HepG2 (cell line): ENCODE results near the gene DCTN3. TPM values are rescaled to one million over a fixed set of nuclear protein-coding genes. Genes with fewer than 3 reads are reported as not detected.

ENCODE experiments used
- AGO1 ChIP-seq: fragments of 200-400 bp; formaldehyde crosslinking; IDR thresholded peaks from 2 replicates; pipeline ENCODE4 v1.6.1; 2017; ENCODE audit warnings: mild to moderate bottlenecking, low read depth, low read length, moderate library complexity; ENCODE audit not compliant: poor library complexity, severe bottlenecking
- ARID2 ChIP-seq: sonication (generic); formaldehyde crosslinking; IDR thresholded peaks from 2 replicates; pipeline ENCODE4 v1.8.1; 2022; ENCODE audit warnings: mild to moderate bottlenecking, missing genetic modification reagents, borderline replicate concordance
- ASH2L ChIP-seq: fragments of 300-600, 200-600 bp; sonication (generic); IDR thresholded peaks from 2 replicates; pipeline ENCODE4 v1.7.0; 2017; ENCODE audit warnings: low read depth, mild to moderate bottlenecking, moderate library complexity, mixed read lengths, low read length; ENCODE audit not compliant: insufficient read length
- BCL3 ChIP-seq: sonication (generic); formaldehyde crosslinking; IDR thresholded peaks from 2 replicates; pipeline ENCODE4 v1.5.1; 2020; ENCODE audit warnings: mild to moderate bottlenecking, missing genetic modification reagents, moderate library complexity
- FOXA3 ChIP-seq: IDR thresholded peaks from 2 replicates; pipeline ENCODE4 v1.6.1; 2016; ENCODE audit warnings: missing genetic modification reagents, missing compliant biosample characterization
- FOXK2 ChIP-seq: fragments of 450-650 bp; IDR thresholded peaks from 2 replicates; pipeline ENCODE4 v1.6.1; 2016
- GLMP ChIP-seq: sonication (generic); formaldehyde crosslinking; IDR thresholded peaks from 2 replicates; pipeline ENCODE4 v1.9.0; 2021; ENCODE audit warnings: missing genetic modification reagents, mild to moderate bottlenecking, borderline replicate concordance
- GMEB1 ChIP-seq: sonication (generic); formaldehyde crosslinking; IDR thresholded peaks from 2 replicates; pipeline ENCODE4 v1.5.1; 2020; ENCODE audit warnings: missing genetic modification reagents, mild to moderate bottlenecking, borderline replicate concordance
- KAT7 ChIP-seq: IDR thresholded peaks from 2 replicates; pipeline ENCODE4 v1.6.1; 2018; ENCODE audit warnings: borderline replicate concordance, missing compliant biosample characterization
- KDM6A ChIP-seq: IDR thresholded peaks from 2 replicates; pipeline ENCODE4 v1.6.1; 2016; ENCODE audit warnings: low read depth
- KLF16 ChIP-seq, 2 experiments: sonication (generic) in 1 of 2; formaldehyde crosslinking in 1 of 2; IDR thresholded peaks; 2 replicates each; pipeline versions ENCODE4 v1.6.1 to v1.8.0; 2016 to 2023; ENCODE audit warnings: missing genetic modification reagents in 2 of 2, missing compliant biosample characterization in 1 of 2
- MAF1 ChIP-seq: sonication (generic); formaldehyde crosslinking; IDR thresholded peaks from 2 replicates; pipeline ENCODE4 v1.5.0; 2020; ENCODE audit warnings: missing genetic modification reagents, borderline replicate concordance
- NFE2L1 ChIP-seq: sonication (generic); formaldehyde crosslinking; IDR thresholded peaks from 2 replicates; pipeline ENCODE4 v1.4.0; 2020; ENCODE audit warnings: missing genetic modification reagents, mild to moderate bottlenecking, borderline replicate concordance
- PHF5A ChIP-seq: IDR thresholded peaks from one replicate; pipeline ENCODE4 v1.6.1; 2018; ENCODE audit warnings: low read depth, missing genetic modification reagents; ENCODE audit not compliant: unreplicated experiment
- PITX1 ChIP-seq: sonication (generic); formaldehyde crosslinking; IDR thresholded peaks from 2 replicates; pipeline ENCODE4 v1.5.1; 2020; ENCODE audit warnings: mild to moderate bottlenecking, missing genetic modification reagents
- ZMYM3 ChIP-seq: sonication (generic); formaldehyde crosslinking; IDR thresholded peaks from 2 replicates; pipeline ENCODE4 v1.5.1; 2020; ENCODE audit warnings: mild to moderate bottlenecking, missing genetic modification reagents
- ZNF18 ChIP-seq: sonication (generic); formaldehyde crosslinking; IDR thresholded peaks from 2 replicates; pipeline ENCODE4 v1.8.0; 2022; ENCODE audit warnings: mild to moderate bottlenecking, missing genetic modification reagents; ENCODE audit not compliant: insufficient replicate concordance
- ZNF550 ChIP-seq: sonication (generic); formaldehyde crosslinking; IDR thresholded peaks from 2 replicates; pipeline ENCODE4 v1.4.0; 2020; ENCODE audit warnings: mild to moderate bottlenecking, missing genetic modification reagents, borderline replicate concordance
- ZNF556 ChIP-seq: sonication (generic); formaldehyde crosslinking; IDR thresholded peaks from 2 replicates; pipeline ENCODE4 v1.4.0; 2020; ENCODE audit warnings: mild to moderate bottlenecking, missing genetic modification reagents, borderline replicate concordance
- ZNF558 ChIP-seq: sonication (generic); formaldehyde crosslinking; IDR thresholded peaks from 2 replicates; pipeline ENCODE4 v1.9.0; 2022; ENCODE audit warnings: mild to moderate bottlenecking, missing genetic modification reagents, borderline replicate concordance
- ZNF616 ChIP-seq: sonication (generic); formaldehyde crosslinking; IDR thresholded peaks from 2 replicates; pipeline ENCODE4 v1.5.0; 2020; ENCODE audit warnings: low read depth, mild to moderate bottlenecking, missing genetic modification reagents
- ZNF883 ChIP-seq: sonication (generic); formaldehyde crosslinking; IDR thresholded peaks from 2 replicates; pipeline ENCODE4 v1.5.1; 2020; ENCODE audit warnings: mild to moderate bottlenecking, missing genetic modification reagents; ENCODE audit errors: not compliant biosample characterization
- ZSCAN9 ChIP-seq: IDR thresholded peaks from 2 replicates; pipeline ENCODE4 v1.6.1; 2016; ENCODE audit warnings: borderline replicate concordance
- polyA plus RNA-seq, 8 experiments: library from polyadenylated mRNA; depleted of rRNA in 3 of 8; stranded (reverse) in 7 of 8; unstranded in 1 of 8; fragments of >200 nt; fragmentation: Illumina TruSeq in 4 of 8; extraction: Trizol in 4 of 8; gene quantifications; 2 replicates each; pipeline versions ENCODE4 v1.2.1 to v1.2.3, GENCODE V29; 2011 to 2016; ENCODE audit warnings: low read depth in 4 of 8, missing spikeins in 1 of 8, mixed read lengths in 1 of 8; ENCODE audit not compliant: insufficient read depth in 1 of 8
- total RNA-seq, 5 experiments: library from RNA; depleted of rRNA; stranded (reverse); fragments of >200 nt; fragmentation: Illumina TruSeq; extraction: Trizol; gene quantifications; 2 replicates each; pipeline ENCODE4 v1.2.3, GENCODE V29; 2016; ENCODE audit warnings: low read depth in 1 of 5

Gene DCTN3
- total and polyA plus RNA-seq, 2 of the 13 experiments (the other 11 are each of a cell fraction or from before 2014, with no cell fraction given), result 27.4 to 34.5 TPM

GRCh38 chr9:34637356-34638137, 17.3 kb upstream of the DCTN3 start, which contains the start of gene SIGMAR1 (continued):
- TF ChIP-seq ZNF558 (CRISPR knock-in tag) (peak; percentile 39; the same call in 1 of the 2 replicates), GMEB1 (CRISPR knock-in tag) (peak; percentile 66; the same call in 1 of the 2 replicates), FOXA3 (CRISPR knock-in tag) (no peak), PHF5A (peak; percentile 22), ZNF556 (CRISPR knock-in tag) (peak; percentile 18; the same call in 1 of the 2 replicates), MAF1 (CRISPR knock-in tag) (0 out of 2 replicates have a peak, but pooled peaks have one; percentile 8), KDM6A (CRISPR knock-in tag) (no peak), ZNF550 (CRISPR knock-in tag) (no peak; the same call in 1 of the 2 replicates), ARID2 (0 out of 2 replicates have a peak, but pooled peaks have one; percentile 48), AGO1 (peak; percentile 77), ZNF616 (0 out of 2 replicates have a peak, but pooled peaks have one; percentile 31), ZNF883 (no peak), PITX1 (peak; percentile 25; the same call in 1 of the 2 replicates), FOXK2 (peak; percentile 66; the same call in 1 of the 2 replicates), ZNF18 (CRISPR knock-in tag) (peak; percentile 88), BCL3 (CRISPR knock-in tag) (peak; percentile 92), ZMYM3 (CRISPR knock-in tag) (0 out of 2 replicates have a peak, but pooled peaks have one; percentile 16), ZSCAN9 (CRISPR knock-in tag) (peak; percentile 73; the same call in 1 of the 2 replicates), GLMP (CRISPR knock-in tag) (no peak), NFE2L1 (no peak; the same call in 1 of the 2 replicates), KLF16 (CRISPR knock-in tag; IDR thresholded peaks at IDR 0.05) (no peak; a peak in 1 of 4 replicates), KAT7 (CRISPR knock-in tag) (peak; percentile 71; the same call in 1 of the 2 replicates), ASH2L (peak; percentile 68)
